NCI-H82 (cell line): ENCODE data around the gene MRPS23.

ENCODE experiments used
- DNase-seq: peaks from one replicate; lab custom pipeline; 2025; lab: John Stamatoyannopoulos, UW

Gene MRPS23

GRCh38 chr17:57801044-57801711, 48.7 kb downstream of the MRPS23 start:
- no peak for DNase-seq

DNA sequence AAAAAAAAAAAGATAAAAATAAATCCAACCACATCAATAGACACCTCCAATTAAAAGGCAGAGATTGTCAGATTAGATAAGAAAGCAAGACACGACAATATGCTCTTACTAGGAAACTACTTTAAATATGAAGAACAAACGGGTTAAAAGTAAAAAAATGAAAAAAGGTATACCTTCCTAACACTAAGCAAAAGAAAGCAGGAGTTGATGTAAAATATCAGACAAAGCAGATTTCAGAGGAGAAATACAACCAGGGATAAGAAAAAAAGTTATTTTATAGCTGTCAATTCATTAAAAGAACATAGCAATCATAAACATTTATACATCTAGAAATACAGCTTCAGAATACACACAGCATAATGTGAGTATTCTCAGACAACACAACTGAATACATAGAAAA, 55.0 kb downstream of the MRPS23 start:
- DNase-seq = no peak

GRCh38 chr17:57788725-57789124, 61.1 kb downstream of the MRPS23 start:
- no peak for DNase-seq

DNA sequence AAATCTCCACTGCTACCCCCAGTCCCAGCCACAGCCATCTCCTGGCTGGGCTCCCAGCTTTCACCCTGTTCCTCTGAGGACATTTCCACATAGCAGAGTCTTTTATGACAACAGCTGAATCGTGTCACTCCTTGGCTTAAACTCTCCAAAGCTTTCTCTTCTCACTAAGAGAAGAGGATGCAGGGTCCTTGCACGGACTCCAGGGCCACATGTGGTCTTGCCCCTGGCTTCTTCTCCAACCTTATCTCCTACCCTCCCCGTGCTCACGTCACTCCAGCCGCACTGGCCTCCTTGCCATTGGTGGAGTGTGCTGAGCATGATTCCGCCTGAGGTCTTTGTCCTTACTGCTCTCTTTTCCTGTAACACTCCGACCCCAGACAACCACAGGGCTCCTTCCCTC, 64.8 kb downstream of the MRPS23 start:
- DNase-seq = no peak
